Measurements from ENCODE around the gene AGAP3.
A peak's percentile ranks its signal among the peaks of the same experiment; 100 is the strongest.

The AGAP3 gene

DNA sequence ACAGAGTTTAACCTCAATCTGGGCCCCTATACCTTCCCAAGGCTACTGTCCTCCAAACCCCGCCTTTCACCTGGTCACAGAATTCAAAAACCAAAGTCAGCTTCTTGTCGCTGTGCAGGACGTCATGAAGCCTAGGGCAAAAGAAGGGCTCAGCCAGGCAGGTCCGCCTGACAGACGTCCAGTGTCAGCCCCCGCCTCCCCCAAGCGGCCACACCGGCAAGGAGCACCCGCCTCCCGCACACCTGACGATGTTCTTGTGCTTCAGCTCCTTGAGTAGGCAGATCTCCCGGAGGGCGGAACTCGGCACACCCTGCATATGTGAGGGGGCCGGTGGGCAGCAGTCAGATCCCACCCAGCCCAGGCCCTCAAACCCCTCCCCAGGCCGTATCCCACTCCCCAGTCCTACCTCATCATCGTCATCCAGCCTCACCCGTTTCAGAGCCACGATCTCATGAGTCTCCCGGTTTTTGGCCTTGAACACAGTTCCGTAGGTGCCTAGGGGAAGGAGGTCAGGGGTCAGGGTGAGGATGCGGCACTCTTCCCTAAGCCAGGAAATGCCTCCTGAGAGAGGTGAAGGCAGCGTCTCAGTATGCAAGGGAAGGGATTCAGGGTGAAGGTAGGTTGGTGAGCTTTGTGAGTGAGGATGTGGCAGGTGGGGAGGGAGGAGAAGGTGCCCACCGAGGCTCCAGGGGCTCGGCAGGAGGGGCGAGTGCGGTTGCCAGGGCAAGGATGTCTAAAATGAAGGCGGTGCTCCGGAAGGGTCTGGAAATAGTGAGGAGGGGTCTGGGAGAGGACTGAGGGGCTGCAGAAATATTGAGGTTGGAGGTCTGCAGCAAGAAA lies 29.4 kb upstream of the AGAP3 start:
- H3K79me2 ChIP-seq (ENCODE audit: control insufficient read depth, insufficient read depth, low read length, poor library complexity), result peaks cover 23% of the 10 kb centered on the region
- H3K27me3 ChIP-seq (ENCODE audit: insufficient read depth, low read length), result no peaks in the 10 kb centered on the region
- peaks cover 1 to 5% of the 10 kb centered on the region in 2 experiments for H3K36me3 ChIP-seq (ENCODE audit: control insufficient read depth in 1 of 2, insufficient read depth in 2 of 2, low read length in 2 of 2)
- WGBS (ENCODE audit: extremely low coverage, insufficient coverage, insufficient read length), result no CpG with 5 or more reads among the region's 29 CpGs
- H3K27ac ChIP-seq (ENCODE audit: low read depth, low read length), result no peak overlapping the region
- peak; percentile 66 to 68 for DNase-seq
- peak overlapping the region; percentile 6 for H3K9ac ChIP-seq (ENCODE audit: low read length)
- peak overlapping the region; percentile 5 for H3K14ac ChIP-seq (ENCODE audit: low read length)
- H3K4me3 ChIP-seq (ENCODE audit: low read depth, low read length), result peak overlapping the region; percentile 63
- H2AK5ac ChIP-seq (ENCODE audit: low read length), result no peak overlapping the region
- peaks cover 37 to 39% of the 10 kb centered on the region in 2 experiments for H3K4me1 ChIP-seq (ENCODE audit: control insufficient read depth in 1 of 2, insufficient read depth in 2 of 2, low read length in 2 of 2)
- H2BK120ac ChIP-seq (ENCODE audit: insufficient read depth, low read length, poor library complexity), result no peak overlapping the region
- H3K9me3 ChIP-seq (ENCODE audit: insufficient read depth, low read depth, low read length), result no peaks in the 10 kb centered on the region
- H4K91ac ChIP-seq (ENCODE audit: low read depth, low read length), result peak overlapping the region; percentile 70
- H4K8ac ChIP-seq (ENCODE audit: low read depth, low read length), result peak overlapping the region; percentile 63
- H2AFZ ChIP-seq (ENCODE audit: insufficient read depth, low read length, poor library complexity), result peak overlapping the region; percentile 24
- H3K18ac ChIP-seq (ENCODE audit: low read length), result peak overlapping the region; percentile 1
- H2BK5ac ChIP-seq (ENCODE audit: low read depth, low read length, poor library complexity), result peak overlapping the region; percentile 27
- peak overlapping the region; percentile 90 for H3K4me2 ChIP-seq (ENCODE audit: low read length)
- H3K79me1 ChIP-seq (ENCODE audit: low read length), result peaks cover 33% of the 10 kb centered on the region
- H2BK12ac ChIP-seq (ENCODE audit: low read length), result no peak overlapping the region
- H4K12ac ChIP-seq (ENCODE audit: low read depth, low read length), result no peak overlapping the region
- H3K23ac ChIP-seq (ENCODE audit: low read length), result no peak overlapping the region
- H3K4ac ChIP-seq (ENCODE audit: low read depth, low read length), result no peak overlapping the region

DNA sequence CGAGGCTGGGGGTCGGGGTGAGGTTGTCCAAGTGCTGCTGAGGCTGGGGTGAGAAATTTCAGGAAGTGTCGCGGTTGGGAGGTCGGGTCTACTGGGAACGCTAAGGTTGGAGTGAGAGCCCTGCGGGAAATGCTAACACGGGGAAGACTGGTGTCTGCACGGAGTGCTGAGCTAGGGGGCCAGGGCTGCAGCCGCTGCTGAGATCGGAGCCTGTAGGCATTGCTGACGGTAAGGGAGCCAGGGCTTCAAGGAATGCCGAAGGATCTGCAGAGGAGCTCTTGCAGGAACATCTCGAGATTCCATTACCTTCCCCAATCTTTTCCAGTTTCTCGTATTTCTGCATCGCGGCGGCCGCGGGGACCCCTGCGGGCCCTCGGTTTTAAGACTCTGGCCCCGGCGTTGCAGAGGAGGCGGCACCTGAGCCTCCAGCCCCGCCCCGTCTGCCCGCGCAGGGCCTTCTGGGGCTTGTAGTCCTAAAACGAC lies 28.7 kb upstream of the AGAP3 start, which contains the start of gene CDK5:
Gene CDK5 (minus strand): TSS at position 392 of the 483 bp plus-strand sequence. CDS start 49 bp downstream, at position 343.
- Histone ChIP-seq H4K12ac (ENCODE audit: low read depth, low read length) (peak within 1 kb of the TSS; percentile 82), H3K9me3 (ENCODE audit: insufficient read depth, low read depth, low read length) (no peaks in the 10 kb centered on the region), H3K27ac (ENCODE audit: low read depth, low read length) (peak within 1 kb of the TSS; percentile 84), H3K9ac (ENCODE audit: low read length) (peak within 1 kb of the TSS; percentile 75), H2BK120ac (ENCODE audit: insufficient read depth, low read length, poor library complexity) (peak within 1 kb of the TSS; percentile 69), H3K79me1 (ENCODE audit: low read length) (peaks cover 37% of the 10 kb centered on the region), H3K4ac (ENCODE audit: low read depth, low read length) (peak within 1 kb of the TSS; percentile 48), H4K8ac (ENCODE audit: low read depth, low read length) (peak within 1 kb of the TSS; percentile 95), H3K4me1 (ENCODE audit: control insufficient read depth in 1 of 2, insufficient read depth in 2 of 2, low read length in 2 of 2) (peaks cover 44% of the 10 kb centered on the region in 2 experiments), H2AFZ (ENCODE audit: insufficient read depth, low read length, poor library complexity) (peak within 1 kb of the TSS; percentile 58), H3K36me3 (ENCODE audit: control insufficient read depth in 1 of 2, insufficient read depth in 2 of 2, low read length in 2 of 2) (peaks cover 3 to 6% of the 10 kb centered on the region in 2 experiments), H3K18ac (ENCODE audit: low read length) (peak within 1 kb of the TSS; percentile 77), H2BK12ac (ENCODE audit: low read length) (peak within 1 kb of the TSS; percentile 37), H3K14ac (ENCODE audit: low read length) (peak within 1 kb of the TSS; percentile 87), H3K79me2 (ENCODE audit: control insufficient read depth, insufficient read depth, low read length, poor library complexity) (peaks cover 25% of the 10 kb centered on the region), H3K4me3 (ENCODE audit: low read depth, low read length) (peak within 1 kb of the TSS; percentile 63), H2BK5ac (ENCODE audit: low read depth, low read length, poor library complexity) (peak within 1 kb of the TSS; percentile 81), H3K27me3 (ENCODE audit: insufficient read depth, low read length) (no peaks in the 10 kb centered on the region), H2AK5ac (ENCODE audit: low read length) (peak within 1 kb of the TSS; percentile 82), H4K91ac (ENCODE audit: low read depth, low read length) (peak within 1 kb of the TSS; percentile 88), H3K23ac (ENCODE audit: low read length) (no peak within 1 kb of the TSS), H3K4me2 (ENCODE audit: low read length) (peak within 1 kb of the TSS; percentile 90)
- no peak for DNase-seq
- no CpG with 5 or more reads among the region's 30 CpGs for WGBS (ENCODE audit: extremely low coverage, insufficient coverage, insufficient read length)

DNA sequence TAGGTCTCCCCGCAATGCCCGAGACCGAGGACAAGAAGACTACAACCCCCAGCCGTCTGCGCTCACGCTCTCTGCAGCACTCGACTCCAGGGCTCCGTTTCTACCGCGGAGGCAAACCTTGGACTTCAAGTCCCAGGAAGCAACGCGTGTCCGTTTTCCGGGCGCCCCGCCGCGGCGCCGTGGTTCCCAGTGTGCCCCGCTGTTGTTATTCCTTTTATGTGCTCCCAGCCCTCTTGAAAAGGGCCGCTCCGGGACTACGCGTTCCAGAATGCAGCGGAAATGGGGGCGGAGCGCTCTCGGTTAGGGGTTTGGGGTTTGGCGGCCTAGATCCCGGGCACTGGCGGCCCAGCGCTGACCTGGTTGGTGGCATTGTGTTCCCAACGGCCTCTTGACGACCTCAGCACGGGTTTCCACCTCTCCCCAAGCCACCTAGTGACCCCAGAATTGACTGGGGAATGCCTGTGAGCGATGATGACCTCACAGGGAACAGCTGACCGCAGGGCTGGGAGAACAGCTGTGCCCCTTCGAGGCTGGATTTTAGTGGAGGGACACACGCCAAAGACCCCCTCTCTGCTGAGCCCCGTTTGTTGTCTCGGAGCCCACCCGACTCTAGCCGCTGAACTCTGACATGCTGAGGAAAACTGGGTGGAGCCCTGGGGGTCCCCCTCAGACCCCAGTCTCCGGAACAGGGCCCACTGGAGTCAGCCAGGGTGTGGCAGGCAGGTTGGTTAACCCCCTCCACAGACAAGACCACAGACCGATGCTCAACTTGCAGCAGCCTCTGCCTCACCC lies 28.1 kb upstream of the AGAP3 start:
- H3K9ac ChIP-seq (ENCODE audit: low read length), result peak overlapping the region; percentile 75
- H3K9me3 ChIP-seq (ENCODE audit: insufficient read depth, low read depth, low read length), result no peaks in the 10 kb centered on the region
- H3K4ac ChIP-seq (ENCODE audit: low read depth, low read length), result peak overlapping the region; percentile 48
- H3K27me3 ChIP-seq (ENCODE audit: insufficient read depth, low read length), result no peaks in the 10 kb centered on the region
- H3K4me1 ChIP-seq (ENCODE audit: control insufficient read depth in 1 of 2, insufficient read depth in 2 of 2, low read length in 2 of 2), result peaks cover 47% of the 10 kb centered on the region in 2 experiments
- H3K23ac ChIP-seq (ENCODE audit: low read length), result no peak overlapping the region
- peaks cover 26% of the 10 kb centered on the region for H3K79me2 ChIP-seq (ENCODE audit: control insufficient read depth, insufficient read depth, low read length, poor library complexity)
- DNase-seq, result peak; percentile 99
- H4K12ac ChIP-seq (ENCODE audit: low read depth, low read length), result peak overlapping the region; percentile 82
- H3K18ac ChIP-seq (ENCODE audit: low read length), result peak overlapping the region; percentile 77
- H3K27ac ChIP-seq (ENCODE audit: low read depth, low read length), result peak overlapping the region; percentile 84
- H4K91ac ChIP-seq (ENCODE audit: low read depth, low read length), result peak overlapping the region; percentile 88
- H3K14ac ChIP-seq (ENCODE audit: low read length), result peak overlapping the region; percentile 87
- WGBS (ENCODE audit: extremely low coverage, insufficient coverage, insufficient read length), result no CpG with 5 or more reads among the region's 46 CpGs
- H2AK5ac ChIP-seq (ENCODE audit: low read length), result peak overlapping the region; percentile 82
- H2AFZ ChIP-seq (ENCODE audit: insufficient read depth, low read length, poor library complexity), result peak overlapping the region; percentile 58
- H2BK120ac ChIP-seq (ENCODE audit: insufficient read depth, low read length, poor library complexity), result peak overlapping the region; percentile 69
- H4K8ac ChIP-seq (ENCODE audit: low read depth, low read length), result peak overlapping the region; percentile 95
- H3K4me3 ChIP-seq (ENCODE audit: low read depth, low read length), result peak overlapping the region; percentile 63
- peak overlapping the region; percentile 90 for H3K4me2 ChIP-seq (ENCODE audit: low read length)
- peak overlapping the region; percentile 37 for H2BK12ac ChIP-seq (ENCODE audit: low read length)
- H3K79me1 ChIP-seq (ENCODE audit: low read length), result peaks cover 40% of the 10 kb centered on the region
- H2BK5ac ChIP-seq (ENCODE audit: low read depth, low read length, poor library complexity), result peak overlapping the region; percentile 81
- H3K36me3 ChIP-seq (ENCODE audit: control insufficient read depth in 1 of 2, insufficient read depth in 2 of 2, low read length in 2 of 2), result peaks cover 3 to 6% of the 10 kb centered on the region in 2 experiments

DNA sequence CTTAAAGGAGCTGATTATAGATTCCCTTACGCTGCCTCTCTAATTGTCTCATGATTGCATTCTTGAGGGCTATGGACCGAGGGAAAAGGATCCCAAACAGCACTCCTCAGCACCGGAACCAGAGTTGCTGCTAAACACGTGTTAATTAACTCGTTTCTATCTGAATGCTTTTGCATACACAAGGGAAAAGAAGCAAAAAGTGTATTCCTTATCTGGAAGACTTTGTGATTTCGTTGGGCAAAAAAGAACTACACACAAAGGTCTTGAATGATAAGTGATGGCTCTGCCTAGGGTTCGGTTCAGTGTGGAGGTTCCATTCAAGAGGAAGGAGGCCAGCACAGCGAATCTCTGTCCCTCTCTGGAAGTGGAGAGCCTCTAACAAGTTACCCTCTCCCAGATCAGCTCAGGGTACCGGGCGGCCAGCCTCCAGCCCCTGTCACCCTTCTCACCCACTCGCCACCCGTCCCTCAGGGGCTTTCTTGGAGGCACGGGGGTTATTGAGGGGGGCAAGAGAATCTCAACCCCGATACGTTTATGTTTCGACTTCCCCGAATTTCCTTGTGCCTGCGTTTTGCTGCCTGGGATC lies 27.4 kb upstream of the AGAP3 start:
- peak in 1 of 2 donors; percentile 45 for DNase-seq
- Histone ChIP-seq H4K12ac (ENCODE audit: low read depth, low read length) (peak overlapping the region; percentile 82), H3K9me3 (ENCODE audit: insufficient read depth, low read depth, low read length) (no peaks in the 10 kb centered on the region), H2BK12ac (ENCODE audit: low read length) (peak overlapping the region; percentile 30), H3K9ac (ENCODE audit: low read length) (peak overlapping the region; percentile 84), H3K36me3 (ENCODE audit: control insufficient read depth in 1 of 2, insufficient read depth in 2 of 2, low read length in 2 of 2) (peaks cover 3 to 9% of the 10 kb centered on the region in 2 experiments), H3K27me3 (ENCODE audit: insufficient read depth, low read length) (no peaks in the 10 kb centered on the region), H2AFZ (ENCODE audit: insufficient read depth, low read length, poor library complexity) (peak overlapping the region; percentile 82), H3K23ac (ENCODE audit: low read length) (no peak overlapping the region), H3K27ac (ENCODE audit: low read depth, low read length) (peak overlapping the region; percentile 84), H4K8ac (ENCODE audit: low read depth, low read length) (peak overlapping the region; percentile 95), H3K4me2 (ENCODE audit: low read length) (peak overlapping the region; percentile 90), H3K79me1 (ENCODE audit: low read length) (peaks cover 44% of the 10 kb centered on the region), H3K4me1 (ENCODE audit: control insufficient read depth in 1 of 2, insufficient read depth in 2 of 2, low read length in 2 of 2) (peaks cover 50% of the 10 kb centered on the region in 2 experiments), H3K14ac (ENCODE audit: low read length) (peak overlapping the region; percentile 91), H2BK120ac (ENCODE audit: insufficient read depth, low read length, poor library complexity) (peak overlapping the region; percentile 79), H3K79me2 (ENCODE audit: control insufficient read depth, insufficient read depth, low read length, poor library complexity) (peaks cover 26% of the 10 kb centered on the region), H2BK5ac (ENCODE audit: low read depth, low read length, poor library complexity) (peak overlapping the region; percentile 81), H3K4ac (ENCODE audit: low read depth, low read length) (peak overlapping the region; percentile 85), H3K4me3 (ENCODE audit: low read depth, low read length) (peak overlapping the region; percentile 66), H3K18ac (ENCODE audit: low read length) (peak overlapping the region; percentile 93), H2AK5ac (ENCODE audit: low read length) (peak overlapping the region; percentile 82), H4K91ac (ENCODE audit: low read depth, low read length) (peak overlapping the region; percentile 89)
- WGBS (ENCODE audit: extremely low coverage, insufficient coverage, insufficient read length), result no CpG with 5 or more reads among the region's 18 CpGs

All from trophoblast cell (in vitro differentiated cells and primary cell).